NCI-H82 treated with DMSO at 0.1 percent for 48 hours (cell line): ENCODE results near the gene DEFB124.
"Not testable (repeated sequence)": the region's sequence is repeated elsewhere in the genome, so short reads cannot be mapped to it uniquely, and the experiment has no call there.

Experiments
- DNase-seq: peaks from one replicate; lab custom pipeline; 2025; ENCODE audit not compliant: unreplicated experiment; lab: John Stamatoyannopoulos, UW

DEFB124 gene

GRCh38 chr20:31426891-31427551, 47.9 kb downstream of the DEFB124 start:
- DNase-seq: not testable (repeated sequence)

- DNase-seq: no peak
These were observed 49.1 kb downstream of the DEFB124 start for GRCh38 chr20:31425797-31426196.

GRCh38 chr20:31418307-31418706, 56.6 kb downstream of the DEFB124 start:
- no peak for DNase-seq

GRCh38 chr20:31415653-31416052, 59.3 kb downstream of the DEFB124 start:
- DNase-seq: no peak
